ENCODE measurements around the gene MBD3L5. TPM values are rescaled to one million over a fixed set of nuclear protein-coding genes. Genes with fewer than 3 reads are reported as not detected.

MBD3L5 gene
- total and polyA plus RNA-seq, 11 donors, result not detected

GRCh38 chr19:6996810-6997209, 33.6 kb upstream of the MBD3L5 start:
- intact Hi-C loops (cut with DNase I), result no loop called here
- H3K4me1 ChIP-seq, result peaks cover 0 to 29% (median 0%) of the 10 kb centered on the region in 12 donors
- ATAC-seq (no peak), DNase-seq (no peak)
- peak overlapping the region in 1 of 12 donors; percentile 23 for H3K4me3 ChIP-seq
- H3K36me3 ChIP-seq, result no peaks in the 10 kb centered on the region
- TF ChIP-seq, protein P1, sequence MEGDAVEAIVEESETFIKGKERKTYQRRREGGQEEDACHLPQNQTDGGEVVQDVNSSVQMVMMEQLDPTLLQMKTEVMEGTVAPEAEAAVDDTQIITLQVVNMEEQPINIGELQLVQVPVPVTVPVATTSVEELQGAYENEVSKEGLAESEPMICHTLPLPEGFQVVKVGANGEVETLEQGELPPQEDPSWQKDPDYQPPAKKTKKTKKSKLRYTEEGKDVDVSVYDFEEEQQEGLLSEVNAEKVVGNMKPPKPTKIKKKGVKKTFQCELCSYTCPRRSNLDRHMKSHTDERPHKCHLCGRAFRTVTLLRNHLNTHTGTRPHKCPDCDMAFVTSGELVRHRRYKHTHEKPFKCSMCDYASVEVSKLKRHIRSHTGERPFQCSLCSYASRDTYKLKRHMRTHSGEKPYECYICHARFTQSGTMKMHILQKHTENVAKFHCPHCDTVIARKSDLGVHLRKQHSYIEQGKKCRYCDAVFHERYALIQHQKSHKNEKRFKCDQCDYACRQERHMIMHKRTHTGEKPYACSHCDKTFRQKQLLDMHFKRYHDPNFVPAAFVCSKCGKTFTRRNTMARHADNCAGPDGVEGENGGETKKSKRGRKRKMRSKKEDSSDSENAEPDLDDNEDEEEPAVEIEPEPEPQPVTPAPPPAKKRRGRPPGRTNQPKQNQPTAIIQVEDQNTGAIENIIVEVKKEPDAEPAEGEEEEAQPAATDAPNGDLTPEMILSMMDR (IDR thresholded peaks at IDR 0.05), result no peak
- no peak for TF ChIP-seq POLR2A (IDR thresholded peaks at IDR 0.05)
- 53 to 65% (median 60%) methylated on average over 4 of the region's 4 CpGs for WGBS, 4 donors
- no peaks in the 10 kb centered on the region for H3K9me3 ChIP-seq
- peaks cover 0 to 11% (median 0%) of the 10 kb centered on the region in 9 donors for H3K27me3 ChIP-seq
- H3K27ac ChIP-seq, result peak overlapping the region in 1 of 12 donors; percentile 5

DNA sequence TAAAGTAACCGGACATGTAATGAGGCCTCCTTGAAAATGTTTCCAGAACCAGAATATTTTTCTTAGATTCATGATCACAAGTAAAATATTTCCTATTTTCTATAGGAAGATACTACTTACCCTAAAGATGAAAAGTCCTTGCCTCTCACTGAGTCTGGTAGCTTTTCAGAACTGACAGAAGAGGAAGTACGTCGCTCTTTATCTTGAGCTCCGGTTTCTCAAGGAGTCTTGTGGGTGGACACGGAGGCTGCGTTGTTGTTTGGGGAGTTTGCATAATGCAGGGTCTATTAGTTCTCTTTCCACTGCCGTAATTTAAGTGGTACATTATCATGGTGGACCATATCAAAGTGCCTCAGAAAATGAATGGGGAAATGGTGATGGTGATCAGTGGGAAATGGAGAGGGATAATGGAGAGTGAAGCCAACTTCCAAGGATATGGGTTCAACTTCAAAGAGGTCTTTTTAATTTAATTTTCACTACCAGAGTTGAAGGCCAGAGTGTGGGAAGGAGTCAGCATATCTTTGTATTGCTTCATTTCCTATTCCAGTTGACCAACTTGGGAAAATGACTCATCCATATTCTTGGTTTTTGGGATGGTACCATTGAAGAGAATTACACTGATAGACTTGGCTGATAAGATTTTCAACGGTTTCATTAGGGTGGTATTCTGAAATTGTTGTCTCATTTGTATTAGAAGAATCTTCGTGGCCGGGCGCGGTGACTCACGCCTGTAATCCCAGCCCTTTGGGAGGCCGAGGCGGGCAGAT, 32.5 kb upstream of the MBD3L5 start:
- no peak for TF ChIP-seq POLR2A (IDR thresholded peaks at IDR 0.05)
- TF ChIP-seq, protein P1 (IDR thresholded peaks at IDR 0.05), result no peak
- DNase-seq, result no peak
- intact Hi-C loops (cut with DNase I), result no loop called here
- Histone ChIP-seq H3K27ac (peak overlapping the region in 1 of 12 donors; percentile 43), H3K27me3 (peaks cover 0 to 12% (median 0%) of the 10 kb centered on the region in 9 donors), H3K9me3 (no peaks in the 10 kb centered on the region), H3K4me1 (peaks cover 0 to 29% (median 0%) of the 10 kb centered on the region in 12 donors), H3K4me3 (peak overlapping the region in 1 of 12 donors; percentile 23), H3K36me3 (no peaks in the 10 kb centered on the region)
- no peak for ATAC-seq
- 82 to 90% (median 86%) methylated on average over 14 to 15 of the region's 15 CpGs for WGBS, 4 donors

DNA sequence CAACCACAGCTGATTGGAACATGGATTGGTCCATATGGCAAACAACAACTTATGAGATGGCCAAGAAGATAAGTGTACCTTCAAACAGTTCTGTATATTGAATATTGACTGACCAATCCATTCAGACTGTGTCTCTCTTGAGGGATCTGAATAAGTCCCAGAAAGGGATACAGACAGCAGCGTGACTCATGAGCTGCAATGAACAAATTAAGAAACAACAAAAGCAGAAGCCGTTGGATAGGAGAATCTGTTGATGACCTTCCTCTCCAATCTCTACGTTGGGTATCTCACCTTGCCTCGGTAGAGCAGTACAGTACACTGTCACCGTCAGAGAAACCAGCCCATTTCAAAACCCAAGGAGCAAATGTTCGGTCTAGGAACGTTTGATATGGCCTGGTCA, 30.4 kb upstream of the MBD3L5 start:
- Histone ChIP-seq H3K27me3 (peaks cover 0 to 12% (median 0%) of the 10 kb centered on the region in 9 donors), H3K27ac (peak overlapping the region in 1 of 12 donors; percentile 82), H3K36me3 (no peaks in the 10 kb centered on the region), H3K9me3 (no peaks in the 10 kb centered on the region), H3K4me1 (peaks cover 0 to 29% (median 0%) of the 10 kb centered on the region in 12 donors), H3K4me3 (no peak overlapping the region)
- DNase-seq (no peak), ATAC-seq (no peak)
- 63 to 70% (median 68%) methylated on average over 7 of the region's 7 CpGs for WGBS, 4 donors
- intact Hi-C loops (cut with DNase I), result no loop called here
- no peak for TF ChIP-seq POLR2A (IDR thresholded peaks at IDR 0.05)
- TF ChIP-seq, protein P1 (IDR thresholded peaks at IDR 0.05), result no peak

DNA sequence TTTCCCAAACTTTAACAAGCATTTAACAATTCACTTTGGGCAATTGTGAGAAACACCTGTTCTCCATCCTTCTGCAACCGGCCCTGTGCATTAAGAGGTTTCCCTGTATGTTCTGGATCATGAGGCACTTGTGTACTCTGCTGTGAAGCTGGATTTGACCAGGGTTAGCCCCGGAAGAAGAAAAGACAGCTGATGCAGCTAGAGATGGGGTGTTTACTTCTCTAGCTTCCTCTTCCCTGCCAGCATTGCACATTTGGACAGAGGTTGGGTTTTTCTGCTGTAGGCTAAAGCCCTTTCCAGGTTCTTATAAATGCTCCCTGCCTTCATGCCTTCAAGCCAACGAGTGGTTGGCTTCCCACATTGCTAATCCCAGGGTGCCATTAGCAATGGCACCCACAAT, 30.0 kb upstream of the MBD3L5 start:
- intact Hi-C loops (cut with DNase I), result no loop called here
- H3K27ac ChIP-seq, result peak overlapping the region in 1 of 12 donors; percentile 82
- WGBS, 4 donors, result 52 to 62% (median 56%) methylated on average over 3 of the region's 3 CpGs

More for the DNA sequence above, 30.0 kb upstream of the MBD3L5 start:
- Histone ChIP-seq H3K4me1 (peaks cover 0 to 29% (median 0%) of the 10 kb centered on the region in 12 donors), H3K27me3 (peaks cover 0 to 12% (median 0%) of the 10 kb centered on the region in 9 donors), H3K9me3 (no peaks in the 10 kb centered on the region), H3K4me3 (no peak overlapping the region), H3K36me3 (no peaks in the 10 kb centered on the region)
- DNase-seq (no peak), ATAC-seq (no peak)
- TF ChIP-seq, protein P1 (IDR thresholded peaks at IDR 0.05), result no peak
